H1 (cell line): ENCODE measurements around the gene KCP. TPM values are rescaled to one million over a fixed set of nuclear protein-coding genes. Genes with fewer than 3 reads are reported as not detected.

ENCODE experiments used
- CTCF ChIA-PET: fragments of 300-600 bp; sonication (Branson Sonifier 250); formaldehyde crosslinking; loops from one replicate; lab custom pipeline; 2021; ENCODE audit not compliant: partially characterized antibody; lab: Charles Lee
- POLR2A ChIA-PET: fragments of 300-600 bp; sonication (Branson Sonifier 250); formaldehyde crosslinking; loops from one replicate; lab custom pipeline; 2021; ENCODE audit warnings: inconsistent platforms; ENCODE audit not compliant: partially characterized antibody; lab: Charles Lee
- DNase-seq, 2 experiments: peaks; one replicate each; pipeline versions ENCODE4 v3.0.0 to v3.0.0-alpha.2; 2010 to 2022; ENCODE audit warnings: low spot score in 2 of 2, low read depth in 1 of 2, mixed read lengths in 1 of 2
- FAIRE-seq: peaks from 2 replicates; lab custom pipeline; 2011; peaks lifted over from hg19 to GRCh38; lab: Jason Lieb, UNC
- H2AFZ ChIP-seq: 2 replicates; pipeline ENCODE4 v1.8.1; 2012; ENCODE audit warnings: low read length, inconsistent platforms
- H2AK5ac ChIP-seq: 2 replicates; pipeline ENCODE4 v1.6.1; 2013; ENCODE audit warnings: low read depth, low read length
- H2BK120ac ChIP-seq: replicated peaks from 2 replicates; pipeline ENCODE3; 2013; ENCODE audit warnings: low read depth, low read length, inconsistent platforms
- H2BK12ac ChIP-seq: 2 replicates; pipeline ENCODE4 v1.6.1; 2013; ENCODE audit warnings: low read depth, low read length
- H2BK15ac ChIP-seq: 2 replicates; pipeline ENCODE4 v1.6.1; 2013; ENCODE audit warnings: low read length
- H2BK20ac ChIP-seq: 2 replicates; pipeline ENCODE4 v1.6.1; 2013; ENCODE audit warnings: low read length
- H2BK5ac ChIP-seq: 2 replicates; pipeline ENCODE4 v1.6.1; 2013; ENCODE audit warnings: low read depth, low read length
- H3K14ac ChIP-seq: 2 replicates; pipeline ENCODE4 v1.6.1; 2013; ENCODE audit warnings: inconsistent platforms; ENCODE audit not compliant: insufficient read length
- H3K18ac ChIP-seq: 2 replicates; pipeline ENCODE4 v1.6.1; 2013; ENCODE audit warnings: low read length; ENCODE audit errors: extremely low read depth
- H3K23ac ChIP-seq: 2 replicates; pipeline ENCODE4 v1.6.1; 2013; ENCODE audit warnings: inconsistent platforms; ENCODE audit not compliant: insufficient read length
- H3K23me2 ChIP-seq: 2 replicates; pipeline ENCODE4 v1.6.1; 2013; ENCODE audit warnings: low read depth, low read length
- H3K27ac ChIP-seq: 2 replicates; pipeline ENCODE4 v1.6.1; 2011; ENCODE audit warnings: low read depth, low read length, inconsistent platforms
- H3K27me3 ChIP-seq, 4 experiments: replicated peaks in 1 of 4; 1 replicate in 1 of 4; 2 replicates in 3 of 4; pipeline versions ENCODE4 v1.6.1 to v1.8.1; 2011 to 2013; ENCODE audit warnings: low read length in 3 of 4, mild to moderate bottlenecking in 3 of 4, inconsistent platforms in 2 of 4, mixed read lengths in 2 of 4, moderate library complexity in 1 of 4; ENCODE audit not compliant: control insufficient read depth in 3 of 4, insufficient read depth in 3 of 4; ENCODE audit errors: extremely low read depth in 1 of 4
- H3K36me3 ChIP-seq, 4 experiments: 2 replicates each; pipeline versions ENCODE4 v1.6.1 to v1.8.1; 2011 to 2013; ENCODE audit warnings: mild to moderate bottlenecking in 4 of 4, low read length in 3 of 4, moderate library complexity in 2 of 4, control low read depth in 1 of 4, inconsistent platforms in 1 of 4; ENCODE audit not compliant: insufficient read depth in 4 of 4, control insufficient read depth in 2 of 4
- H3K4ac ChIP-seq: replicated peaks from 2 replicates; pipeline ENCODE3; 2013; ENCODE audit warnings: low read length, low read depth, mixed read lengths, inconsistent platforms; ENCODE audit not compliant: insufficient read length
- H3K4me1 ChIP-seq, 4 experiments: replicated peaks in 1 of 4; 1 replicate in 1 of 4; 2 replicates in 3 of 4; pipeline versions ENCODE4 v1.6.1 to v1.8.1; 2011 to 2013; ENCODE audit warnings: low read length in 3 of 4, inconsistent platforms in 2 of 4, mixed read lengths in 1 of 4; ENCODE audit not compliant: insufficient read depth in 4 of 4, control insufficient read depth in 3 of 4
- H3K4me2 ChIP-seq, 2 experiments: 2 replicates each; pipeline versions ENCODE4 v1.6.1 to v1.8.1; 2011 to 2013; ENCODE audit warnings: low read depth in 2 of 2, low read length in 2 of 2, control low read depth in 1 of 2, inconsistent platforms in 1 of 2, mild to moderate bottlenecking in 1 of 2; ENCODE audit not compliant: insufficient read depth in 1 of 2
- H3K4me3 ChIP-seq, 4 experiments: fragments of 200-600, 300-600 bp in 1 of 4; sonication (generic), shearing (Covaris generic), sonication (Bioruptor Twin) in 1 of 4; 2 replicates each; pipeline versions ENCODE4 v1.5.1 to v1.8.1; 2011 to 2016; ENCODE audit warnings: low read length in 4 of 4, low read depth in 3 of 4, control low read depth in 2 of 4, inconsistent platforms in 2 of 4, mild to moderate bottlenecking in 2 of 4, mixed read lengths in 1 of 4, moderate library complexity in 1 of 4; ENCODE audit not compliant: insufficient read depth in 2 of 4; ENCODE audit errors: extremely low read depth in 1 of 4
- H3K56ac ChIP-seq: replicated peaks from 2 replicates; pipeline ENCODE3; 2013; ENCODE audit warnings: low read depth, mild to moderate bottlenecking, mixed read lengths, low read length, inconsistent platforms; ENCODE audit not compliant: insufficient read length
- H3K79me1 ChIP-seq: 2 replicates; pipeline ENCODE4 v1.6.1; 2013; ENCODE audit warnings: low read depth, low read length, control low read depth
- H3K79me2 ChIP-seq, 2 experiments: 2 replicates each; pipeline versions ENCODE4 v1.6.1 to v1.8.1; 2012 to 2013; ENCODE audit warnings: low read length in 2 of 2, mild to moderate bottlenecking in 2 of 2, inconsistent platforms in 1 of 2; ENCODE audit not compliant: insufficient read depth in 2 of 2, control insufficient read depth in 1 of 2
- H3K9ac ChIP-seq, 4 experiments: replicated peaks in 1 of 4; 1 replicate in 1 of 4; 2 replicates in 3 of 4; pipeline versions ENCODE4 v1.6.1 to v1.8.1; 2011 to 2013; ENCODE audit warnings: low read depth in 3 of 4, low read length in 3 of 4, control low read depth in 2 of 4, mild to moderate bottlenecking in 2 of 4, moderate library complexity in 2 of 4, inconsistent platforms in 1 of 4; ENCODE audit errors: extremely low read depth in 1 of 4
- H3K9me3 ChIP-seq, 2 experiments: 2 replicates each; pipeline versions ENCODE4 v1.6.1 to v1.8.1; 2012 to 2013; ENCODE audit warnings: mild to moderate bottlenecking in 2 of 2, moderate library complexity in 2 of 2, control low read depth in 1 of 2, inconsistent platforms in 1 of 2, low read depth in 1 of 2, low read length in 1 of 2, mixed read lengths in 1 of 2; ENCODE audit not compliant: insufficient read depth in 2 of 2
- H4K20me1 ChIP-seq, 2 experiments: replicated peaks in 1 of 2; 2 replicates each; pipeline versions ENCODE3 to v1.8.1; 2011 to 2013; ENCODE audit warnings: inconsistent platforms in 2 of 2, low read length in 2 of 2, mild to moderate bottlenecking in 1 of 2; ENCODE audit not compliant: insufficient read depth in 2 of 2, control insufficient read depth in 1 of 2
- H4K5ac ChIP-seq: 2 replicates; pipeline ENCODE4 v1.6.1; 2013; ENCODE audit warnings: low read length, low read depth, mixed read lengths, inconsistent platforms; ENCODE audit not compliant: insufficient read length
- H4K8ac ChIP-seq: 2 replicates; pipeline ENCODE4 v1.8.0; 2013; ENCODE audit warnings: mild to moderate bottlenecking, moderate library complexity, low read length, inconsistent platforms; ENCODE audit not compliant: insufficient read depth; ENCODE audit errors: extremely low read depth
- H4K91ac ChIP-seq: replicated peaks from 2 replicates; pipeline ENCODE3; 2013; ENCODE audit warnings: low read length, mixed read lengths, inconsistent platforms; ENCODE audit not compliant: insufficient read length
- ATF2 ChIP-seq: IDR thresholded peaks from 2 replicates; pipeline ENCODE4 v1.6.1; 2012; ENCODE audit warnings: low read length, inconsistent platforms
- BRCA1 ChIP-seq: IDR thresholded peaks from 2 replicates; pipeline ENCODE4 v1.6.1; 2012; ENCODE audit warnings: low read depth, low read length, improper control_type of control experiment
- EGR1 ChIP-seq: IDR thresholded peaks from 2 replicates; pipeline ENCODE4 v1.6.1; 2011; ENCODE audit warnings: low read depth, low read length, borderline replicate concordance
- HDAC2 ChIP-seq, 2 experiments: fragments of 300-600 bp in 1 of 2; sonication (generic) in 1 of 2; IDR thresholded peaks; 2 replicates each; pipeline ENCODE4 v1.6.1; 2011 to 2012; ENCODE audit warnings: low read depth in 2 of 2, low read length in 2 of 2, mild to moderate bottlenecking in 2 of 2, moderate library complexity in 2 of 2, borderline replicate concordance in 1 of 2, inconsistent platforms in 1 of 2
- MAX ChIP-seq: IDR thresholded peaks from 2 replicates; pipeline ENCODE4 v1.6.1; 2012; ENCODE audit warnings: inconsistent platforms
- NANOG ChIP-seq: IDR thresholded peaks from 2 replicates; pipeline ENCODE4 v1.6.1; 2011; ENCODE audit warnings: low read length, low read depth, mild to moderate bottlenecking, inconsistent platforms; ENCODE audit not compliant: insufficient read depth, poor library complexity, severe bottlenecking
- PHF8 ChIP-seq: fragments of 200-600 bp; sonication (generic); conservative IDR thresholded peaks from 2 replicates; pipeline ENCODE4 v1.7.1; 2012; ENCODE audit warnings: low read depth, mild to moderate bottlenecking, inconsistent platforms, low read length, moderate library complexity
- SIN3A ChIP-seq, 2 experiments: IDR thresholded peaks in 1 of 2; conservative IDR thresholded peaks in 1 of 2; 2 replicates each; pipeline ENCODE4 v1.6.1; 2011 to 2012; ENCODE audit warnings: low read length in 2 of 2, improper control_type of control experiment in 1 of 2, low read depth in 1 of 2, mild to moderate bottlenecking in 1 of 2
- TAF7 ChIP-seq: optimal IDR thresholded peaks from 2 replicates; pipeline ENCODE3; 2011; ENCODE audit warnings: low read depth, mild to moderate bottlenecking, inconsistent platforms, low read length, moderate library complexity, borderline replicate concordance
- WGBS, 2 experiments: shearing (Covaris generic) in 1 of 2; methylation state at CpG; one replicate each; pipeline versions ENCODE4 v1.1.6 to v1.1.7; 2013 to 2015; ENCODE audit warnings: low lambda C conversion rate in 2 of 2, mixed read lengths in 2 of 2, inconsistent platforms in 1 of 2, low coverage in 1 of 2, missing lambda C conversion rate in 1 of 2; ENCODE audit not compliant: insufficient replicate concordance in 2 of 2, insufficient coverage in 1 of 2, insufficient read length in 1 of 2; ENCODE audit errors: extremely low coverage in 1 of 2, missing lambda C conversion rate in 1 of 2; 5-methylcytosine and 5-hydroxymethylcytosine counted together
- polyA plus RNA-seq, 7 experiments: library from polyadenylated mRNA; depleted of rRNA in 3 of 7; stranded (reverse) in 5 of 7; unstranded in 2 of 7; fragments of >200 nt in 5 of 7; fragments of 200-250 nt in 2 of 7; gene quantifications; 1 replicate in 5 of 7; 2 replicates in 1 of 7; 4 replicates in 1 of 7; pipeline versions ENCODE4 v1.2.1 to v1.2.3, GENCODE V29; 2011 to 2013; ENCODE audit warnings: missing spikeins in 2 of 7, mixed read lengths in 2 of 7
- total RNA-seq: library from RNA; stranded (reverse); fragmentation: NEBNext Ultra II Directional; extraction: Animal tissue kit (Norgen Biotek cat#: 25700); gene quantifications from 2 replicates; pipeline ENCODE4 v1.2.1, GENCODE V29; 2021

The KCP gene
- total and polyA plus RNA-seq, 2 of the 8 experiments (the other 6 are each of a cell fraction or from before 2014, with no cell fraction given) = 1.3 to 2.0 TPM

GRCh38 chr7:128838981-128839731, 71.4 kb downstream of the KCP start:
- no peak overlapping the region for H4K5ac ChIP-seq
- H2BK5ac ChIP-seq = no peak overlapping the region
- H2BK20ac ChIP-seq = no peak overlapping the region
- H3K79me2 ChIP-seq = no peaks in the 10 kb centered on the region
- no peak overlapping the region for H3K14ac ChIP-seq
- H3K9ac ChIP-seq = no peak overlapping the region
- no peak overlapping the region for H3K18ac ChIP-seq
- H2BK12ac ChIP-seq = no peak overlapping the region
- DNase-seq = no peak
- H3K4ac ChIP-seq = no peak overlapping the region
- no peaks in the 10 kb centered on the region for H4K20me1 ChIP-seq
- no peak overlapping the region for H3K27ac ChIP-seq
- no peaks in the 10 kb centered on the region; a peak in 1 of 7 replicates for H3K27me3 ChIP-seq
- H2AK5ac ChIP-seq = no peak overlapping the region
- H3K23me2 ChIP-seq = no peaks in the 10 kb centered on the region
- no peak overlapping the region for H3K4me3 ChIP-seq
- no peaks in the 10 kb centered on the region for H3K9me3 ChIP-seq
- H4K91ac ChIP-seq = no peak overlapping the region
- H3K79me1 ChIP-seq = no peaks in the 10 kb centered on the region
- H2BK120ac ChIP-seq = no peak overlapping the region
- H3K23ac ChIP-seq = no peak overlapping the region
- H3K36me3 ChIP-seq = no peaks in the 10 kb centered on the region
- no peak overlapping the region for H3K56ac ChIP-seq
- WGBS, 2 experiments = 96% methylated on average over 17 of the region's 17 CpGs; no CpG with 5 or more reads in 1 of the 2 experiments
- ChIA-PET POLR2A (interaction anchor here (1.5 to 2.7 kb wide), 2 partner anchors 7 to 30 kb away, joined by 5 to 15 read pairs; no protein-coding TSS in a partner anchor), CTCF (interaction anchor here (1.2 to 11.5 kb wide), 5 partner anchors 16 to 44 kb away, joined by 3 to 148 read pairs (median 17); partner anchors contain the start of gene ATP6V1F)
- H2BK15ac ChIP-seq = no peak overlapping the region
- H2AFZ ChIP-seq = no peak overlapping the region
- FAIRE-seq = no peak
- H4K8ac ChIP-seq = no peak overlapping the region
- H3K4me1 ChIP-seq = peaks cover 0 to 10% (median 7%) of the 10 kb centered on the region in 4 experiments; a peak in 6 of 7 replicates
- no peak overlapping the region for H3K4me2 ChIP-seq
- TF ChIP-seq NANOG (no peak), BRCA1 (no peak), MAX (no peak), HDAC2 (IDR thresholded peaks at IDR 0.05; ENCODE audit: borderline replicate concordance in 1 of 2, low read depth in 2 of 2, low read length in 2 of 2) (no peak), EGR1 (no peak), SIN3A (conservative IDR thresholded peaks at IDR 0.05 in 1 of 2, IDR thresholded peaks at IDR 0.05 in 1 of 2; ENCODE audit: low read depth in 1 of 2, low read length in 2 of 2) (no peak), PHF8 (no peak), TAF7 (no peak), ATF2 (no peak)
